LNCaP clone FGC (cell line): ENCODE measurements around the gene DDC.
"Not testable (repeated sequence)": the region's sequence is repeated elsewhere in the genome, so short reads cannot be mapped to it uniquely, and the experiment has no call there.

Experiments used
- DNase-seq: peaks from one replicate; pipeline ENCODE4 v3.0.0-alpha.2; 2011; ENCODE audit warnings: low read depth
- H3K4me3 ChIP-seq: 2 replicates; pipeline ENCODE4 v1.5.1; 2011; ENCODE audit warnings: mild to moderate bottlenecking, low read depth, low read length, control low read depth
- TF ChIP-seq, protein P1 (sequence below): IDR thresholded peaks from 2 replicates; pipeline ENCODE4 v1.5.1; 2012; ENCODE audit warnings: mild to moderate bottlenecking; ENCODE audit not compliant: control insufficient read depth, insufficient read depth; ENCODE audit errors: extremely low read depth

The DDC gene

DNA sequence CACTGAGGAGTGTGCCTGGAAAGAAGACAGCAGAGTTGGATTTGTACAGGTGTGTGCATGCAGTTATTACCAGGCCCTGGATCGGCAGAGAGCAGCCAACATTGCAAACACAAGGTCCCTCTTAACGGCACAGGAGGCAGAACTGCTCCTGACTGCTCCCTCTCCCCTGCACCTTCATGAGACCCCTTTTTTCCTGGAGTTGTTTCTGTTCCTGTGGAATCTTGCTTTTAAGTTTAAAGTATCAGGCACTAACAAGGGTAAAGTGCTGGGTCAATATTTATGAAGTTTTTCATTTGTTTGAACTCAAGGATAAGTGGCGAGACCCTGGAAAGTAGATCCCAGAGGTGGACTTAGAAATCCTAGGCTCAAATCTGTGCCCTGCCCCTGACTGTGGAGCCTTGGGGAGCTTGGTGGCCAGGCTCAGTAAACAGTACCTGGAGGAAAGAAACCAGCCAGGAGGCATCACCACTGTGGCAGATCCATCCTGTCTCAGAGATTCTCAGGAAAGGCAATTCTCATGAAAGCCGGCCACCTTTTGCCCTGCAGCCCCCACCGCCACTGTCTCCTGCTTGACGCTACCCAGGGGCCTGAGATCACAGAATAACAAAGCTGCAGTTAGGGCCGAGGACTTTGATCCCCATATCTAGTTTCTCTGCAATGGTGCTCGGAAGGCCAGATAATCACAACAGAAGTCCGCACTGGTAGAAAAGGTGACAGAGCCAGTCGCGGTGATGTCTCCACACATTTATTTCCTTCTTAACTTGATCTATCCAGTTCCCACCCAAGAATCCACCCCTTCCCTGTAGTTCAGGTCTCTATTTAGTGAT lies 36.7 kb downstream of the DDC start:
- no peak for DNase-seq
- TF ChIP-seq, protein P1, sequence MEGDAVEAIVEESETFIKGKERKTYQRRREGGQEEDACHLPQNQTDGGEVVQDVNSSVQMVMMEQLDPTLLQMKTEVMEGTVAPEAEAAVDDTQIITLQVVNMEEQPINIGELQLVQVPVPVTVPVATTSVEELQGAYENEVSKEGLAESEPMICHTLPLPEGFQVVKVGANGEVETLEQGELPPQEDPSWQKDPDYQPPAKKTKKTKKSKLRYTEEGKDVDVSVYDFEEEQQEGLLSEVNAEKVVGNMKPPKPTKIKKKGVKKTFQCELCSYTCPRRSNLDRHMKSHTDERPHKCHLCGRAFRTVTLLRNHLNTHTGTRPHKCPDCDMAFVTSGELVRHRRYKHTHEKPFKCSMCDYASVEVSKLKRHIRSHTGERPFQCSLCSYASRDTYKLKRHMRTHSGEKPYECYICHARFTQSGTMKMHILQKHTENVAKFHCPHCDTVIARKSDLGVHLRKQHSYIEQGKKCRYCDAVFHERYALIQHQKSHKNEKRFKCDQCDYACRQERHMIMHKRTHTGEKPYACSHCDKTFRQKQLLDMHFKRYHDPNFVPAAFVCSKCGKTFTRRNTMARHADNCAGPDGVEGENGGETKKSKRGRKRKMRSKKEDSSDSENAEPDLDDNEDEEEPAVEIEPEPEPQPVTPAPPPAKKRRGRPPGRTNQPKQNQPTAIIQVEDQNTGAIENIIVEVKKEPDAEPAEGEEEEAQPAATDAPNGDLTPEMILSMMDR, result no peak
- no peak overlapping the region for H3K4me3 ChIP-seq

DNA sequence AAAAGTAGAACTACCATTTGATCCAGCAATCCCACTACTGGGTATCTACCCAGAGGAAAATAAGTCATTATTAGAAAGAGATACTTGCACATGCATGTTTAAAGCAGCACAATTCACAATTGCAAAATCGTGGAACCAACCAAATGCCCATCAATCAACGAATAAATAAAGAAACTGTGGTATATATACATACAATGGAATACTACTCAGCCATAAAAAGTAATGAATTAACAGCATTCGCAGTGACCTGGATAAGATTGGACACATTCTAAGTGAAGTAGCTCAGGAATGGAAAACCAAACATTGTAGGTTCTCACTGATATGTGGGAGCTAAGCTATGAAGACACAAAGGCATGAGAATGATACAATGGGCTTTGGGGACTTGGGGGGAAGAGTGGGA lies 45.9 kb downstream of the DDC start:
- not testable (repeated sequence) for DNase-seq

DNA sequence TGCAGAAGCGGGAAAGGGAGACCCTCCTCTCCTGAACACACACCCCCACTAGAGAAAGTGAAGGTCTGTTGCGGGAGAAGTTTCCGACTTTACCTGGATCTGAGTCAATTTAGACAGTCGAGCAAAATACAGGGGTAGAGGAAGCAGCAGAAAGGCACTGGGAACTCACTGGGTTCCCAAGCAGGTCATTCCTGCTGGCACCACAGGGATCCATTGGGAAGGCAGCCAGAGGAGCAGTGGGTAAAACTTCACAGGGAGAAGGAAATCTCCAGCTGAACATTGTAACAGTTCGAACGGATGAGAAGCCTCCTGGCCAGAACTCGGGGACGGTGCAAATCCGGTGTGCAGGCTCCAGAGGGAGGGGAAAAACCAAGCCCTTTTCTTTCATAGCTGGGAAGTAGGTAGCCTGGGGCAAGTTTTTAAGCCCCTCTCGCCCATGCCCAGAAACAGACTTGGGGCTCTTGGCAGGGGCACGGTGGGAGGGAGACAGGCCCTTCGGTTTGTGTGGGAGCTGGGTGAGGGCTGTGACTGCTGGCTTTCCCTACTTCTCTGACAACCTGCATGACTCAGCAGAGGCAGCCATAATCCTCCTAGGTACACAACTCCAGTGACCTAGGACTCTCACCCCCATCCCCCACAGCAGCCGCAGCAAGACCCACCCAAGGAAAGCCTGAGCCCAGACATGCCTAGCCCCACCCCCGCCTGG lies 51.9 kb downstream of the DDC start:
- DNase-seq, result peak; percentile 54
- TF ChIP-seq, protein P1, result no peak
- no peak overlapping the region for H3K4me3 ChIP-seq

More for the DNA sequence above, 45.9 kb downstream of the DDC start:
- H3K4me3 ChIP-seq, result not testable (repeated sequence)

DNA sequence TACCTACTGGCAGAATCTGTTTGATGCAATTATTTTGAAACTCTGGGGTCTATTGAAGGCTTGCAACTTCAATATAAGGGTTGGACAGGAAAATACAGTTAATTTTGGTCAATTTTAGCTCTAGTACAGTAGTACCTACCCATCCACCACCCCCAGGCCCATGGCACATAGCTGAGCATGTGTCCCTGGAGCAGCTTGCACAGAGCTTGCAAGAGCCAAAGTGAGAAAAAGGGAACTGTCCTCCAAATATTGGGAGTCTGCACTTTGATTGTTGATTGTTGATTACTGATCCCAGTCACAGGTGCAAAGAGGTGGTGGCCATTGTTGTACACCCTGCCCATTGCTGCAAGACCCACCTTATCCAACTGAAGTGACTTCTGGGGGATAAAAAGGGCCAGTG lies 52.8 kb downstream of the DDC start:
- DNase-seq, result no peak
- TF ChIP-seq, protein P1, result no peak
- no peak overlapping the region for H3K4me3 ChIP-seq

DNA sequence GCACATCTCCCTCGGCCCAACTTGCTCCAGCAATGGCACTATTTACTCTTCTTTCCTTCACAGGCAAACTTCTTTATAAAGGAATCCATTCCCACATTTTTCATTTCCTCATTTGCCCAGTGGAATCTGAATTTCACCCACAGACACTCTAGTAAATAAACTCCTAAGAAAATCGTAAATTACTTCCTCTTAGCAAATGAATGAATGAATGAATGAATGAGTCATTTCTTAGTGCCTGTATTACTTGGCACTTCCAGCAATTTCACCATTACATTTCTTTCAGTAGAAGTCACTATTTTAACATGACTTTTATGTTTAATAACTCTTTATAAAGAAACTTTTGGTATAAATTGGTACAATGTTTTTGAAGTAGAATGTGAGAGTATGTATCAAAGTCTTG lies 55.7 kb downstream of the DDC start:
- no peak overlapping the region for H3K4me3 ChIP-seq
- no peak for DNase-seq
- TF ChIP-seq, protein P1, result no peak

DNA sequence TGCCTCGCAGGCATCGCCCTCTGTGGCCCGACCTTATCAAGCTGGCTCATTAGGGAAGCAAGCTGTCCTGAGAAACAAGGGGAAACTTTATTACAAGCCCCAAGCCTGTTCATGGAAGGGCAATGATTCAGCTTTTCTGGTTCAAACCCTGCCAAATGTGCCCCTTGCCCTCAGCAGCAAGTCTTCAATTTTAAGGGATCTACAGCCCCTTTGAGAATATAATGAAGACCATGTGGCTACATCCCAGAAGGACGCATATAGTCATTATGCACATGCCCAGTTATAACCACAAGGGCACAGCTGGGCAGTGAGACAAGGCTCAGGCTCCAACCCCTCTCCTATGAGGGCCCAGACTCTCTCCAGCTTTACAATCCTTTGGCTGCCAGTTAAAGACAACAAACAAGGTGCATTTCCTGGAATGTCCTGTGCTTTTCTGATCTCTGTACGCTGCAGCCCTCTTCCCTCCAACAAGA lies 56.7 kb downstream of the DDC start:
- DNase-seq, result peak; percentile 95
- TF ChIP-seq, protein P1, result no peak

DNA sequence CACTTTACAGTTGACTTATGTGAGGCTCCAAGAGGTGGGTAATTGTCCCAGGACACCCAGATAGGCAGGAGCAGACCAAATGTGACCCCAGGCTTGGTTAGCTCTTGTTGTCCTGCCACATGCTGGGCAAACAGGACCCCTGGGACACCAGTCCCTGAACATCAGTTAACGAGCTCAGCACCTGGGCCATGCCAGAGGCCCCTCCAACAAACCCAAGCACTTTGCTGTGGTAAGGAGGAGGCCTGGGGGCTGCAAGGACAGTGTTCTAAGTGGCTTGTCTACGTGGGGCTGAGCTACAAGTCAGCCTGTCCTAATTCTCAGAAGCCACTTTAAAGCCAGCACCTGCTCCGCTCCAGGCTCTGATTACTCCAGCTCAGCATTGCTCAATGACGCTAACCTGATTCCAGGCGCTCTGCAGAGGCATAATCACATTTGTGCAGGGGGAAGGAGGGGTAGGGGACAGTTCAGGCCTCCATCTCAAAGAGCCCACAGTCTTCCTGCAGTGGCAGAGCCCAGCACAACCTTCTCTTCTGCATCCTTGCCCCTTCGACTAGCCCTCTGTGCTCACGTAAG lies 57.2 kb downstream of the DDC start:
- H3K4me3 ChIP-seq, result no peak overlapping the region
- TF ChIP-seq, protein P1, result no peak
- DNase-seq, result no peak

More for the DNA sequence above, 56.7 kb downstream of the DDC start:
- H3K4me3 ChIP-seq, result no peak overlapping the region
